Pancreas (tissue), 10 donors: ENCODE results near the gene IGLL5. TPM values are rescaled to one million over a fixed set of nuclear protein-coding genes. Genes with fewer than 3 reads are reported as not detected.

Experiments
- ATAC-seq, 4 donors: fragments of 200-7000 bp; cut with Tn5 transposase; one replicate each; pipeline versions ENCODE4 v1.8.0 to v1.9.1; 2020; ENCODE audit warnings: mild to moderate bottlenecking in 4 of 4, moderate library complexity in 4 of 4
- DNase-seq, 6 donors: peaks; one replicate each; pipeline ENCODE4 v3.0.0-alpha.2; 2020
- FAIRE-seq: peaks from 2 replicates; lab custom pipeline; 2012; peaks lifted over from hg19 to GRCh38; lab: Jason Lieb, UNC
- H3K27ac ChIP-seq, 4 donors: fragments of 200-600 bp; sonication (generic); 1 replicate in 3 of 4; 2 replicates in 1 of 4; pipeline versions ENCODE4 v1.5.0 to v1.8.0; 2020
- H3K27me3 ChIP-seq, 4 donors: fragments of 200-600 bp; one replicate each; pipeline ENCODE4 v1.8.0; 2021
- H3K36me3 ChIP-seq, 3 donors: fragments of 200-600 bp; sonication (generic) in 1 of 3; one replicate each; pipeline versions ENCODE4 v1.5.0 to v1.8.0; 2020 to 2021
- H3K4me1 ChIP-seq, 3 donors: fragments of 200-600 bp; one replicate each; pipeline ENCODE4 v1.8.0; 2021
- H3K4me3 ChIP-seq, 4 donors: fragments of 200-600 bp; sonication (generic) in 2 of 4; one replicate each; pipeline versions ENCODE4 v1.5.0 to v1.8.0; 2020 to 2021
- H3K9me3 ChIP-seq, 4 donors: fragments of 200-600 bp; one replicate each; pipeline ENCODE4 v1.8.0; 2021
- WGBS, 2 donors: extraction: QIAGEN DNeasy Blood & Tissue Kit; methylation state at CpG; one replicate each; pipeline ENCODE4 v1.1.7; 2013; 5-methylcytosine and 5-hydroxymethylcytosine counted together
- intact Hi-C, 3 donors: fragments of 100-400 bp; cut with DNase I; formaldehyde crosslinking; loops; one replicate each; pipeline versions ENCODE4 v1.11.1 to v1.14.2; 2022
- polyA plus RNA-seq, 2 donors: library from polyadenylated mRNA; stranded (reverse); fragments of 200-250 nt; gene quantifications; one replicate each; pipeline ENCODE4 v1.2.3, GENCODE V29; 2013
- total RNA-seq, 6 donors: library from RNA; stranded (reverse); fragmentation: NEBNext Ultra II Directional in 4 of 6; extraction: Animal tissue kit (Norgen Biotek cat#: 25700) in 4 of 6; gene quantifications; one replicate each; pipeline versions ENCODE4 v1.2.1 to v1.2.4, GENCODE V29; 2021 to 2023
- TF ChIP-seq, protein P1 (sequence below), 4 donors: fragments of 200-600 bp; sonication (generic) in 3 of 4; IDR thresholded peaks; one replicate each; pipeline versions ENCODE4 v1.5.0 to v1.8.0; 2021; ENCODE audit warnings: antibody characterized with exemption in 4 of 4
- donor health status: healthy with polysubstance abuse.
- donor health status: DM: no; HTN: no; CAD: no; lungs with moderate emphysema.
- donor health status: DM: no; HTN: no; CAD: no.
- donor health status: control.
- donor health status: control.
- donor health status: Bipolar disorder and iron deficiency.
- donor health status: DM: yes; HTN: yes; CAD: no.
- donor health status: DM: no; HTN: no; CAD: no.
- donor health status: DM: no; HTN: no; CAD: no.
- donor health status: DM: yes; HTN: yes; CAD: no.

Gene IGLL5
- total and polyA plus RNA-seq, 8 donors, result 0.23 to 26.3 (median 0.72) TPM; not detected in 3

- no peaks in the 10 kb centered on the region for H3K27me3 ChIP-seq
- H3K36me3 ChIP-seq, result no peaks in the 10 kb centered on the region
- H3K4me1 ChIP-seq, result no peaks in the 10 kb centered on the region
- 62 to 66% methylated on average over 10 of the region's 10 CpGs for WGBS, 2 donors
- DNase-seq (no peak), FAIRE-seq (no peak), ATAC-seq (no peak)
- TF ChIP-seq, protein P1, sequence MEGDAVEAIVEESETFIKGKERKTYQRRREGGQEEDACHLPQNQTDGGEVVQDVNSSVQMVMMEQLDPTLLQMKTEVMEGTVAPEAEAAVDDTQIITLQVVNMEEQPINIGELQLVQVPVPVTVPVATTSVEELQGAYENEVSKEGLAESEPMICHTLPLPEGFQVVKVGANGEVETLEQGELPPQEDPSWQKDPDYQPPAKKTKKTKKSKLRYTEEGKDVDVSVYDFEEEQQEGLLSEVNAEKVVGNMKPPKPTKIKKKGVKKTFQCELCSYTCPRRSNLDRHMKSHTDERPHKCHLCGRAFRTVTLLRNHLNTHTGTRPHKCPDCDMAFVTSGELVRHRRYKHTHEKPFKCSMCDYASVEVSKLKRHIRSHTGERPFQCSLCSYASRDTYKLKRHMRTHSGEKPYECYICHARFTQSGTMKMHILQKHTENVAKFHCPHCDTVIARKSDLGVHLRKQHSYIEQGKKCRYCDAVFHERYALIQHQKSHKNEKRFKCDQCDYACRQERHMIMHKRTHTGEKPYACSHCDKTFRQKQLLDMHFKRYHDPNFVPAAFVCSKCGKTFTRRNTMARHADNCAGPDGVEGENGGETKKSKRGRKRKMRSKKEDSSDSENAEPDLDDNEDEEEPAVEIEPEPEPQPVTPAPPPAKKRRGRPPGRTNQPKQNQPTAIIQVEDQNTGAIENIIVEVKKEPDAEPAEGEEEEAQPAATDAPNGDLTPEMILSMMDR (IDR thresholded peaks at IDR 0.05), result no peak
- no peak overlapping the region for H3K27ac ChIP-seq
- H3K4me3 ChIP-seq, result no peak overlapping the region
- intact Hi-C loops, result no loop called here
- no peaks in the 10 kb centered on the region for H3K9me3 ChIP-seq
Observed at GRCh38 chr22:22893077-22893805, 5.6 kb downstream of the IGLL5 start.

GRCh38 chr22:22893891-22894739 is 6.5 kb downstream of the IGLL5 start:
- ATAC-seq (no peak), FAIRE-seq (no peak), DNase-seq (no peak)
- H3K36me3 ChIP-seq, result no peaks in the 10 kb centered on the region
- H3K4me3 ChIP-seq, result no peak overlapping the region
- H3K9me3 ChIP-seq, result no peaks in the 10 kb centered on the region
- H3K4me1 ChIP-seq, result no peaks in the 10 kb centered on the region
- no peaks in the 10 kb centered on the region for H3K27me3 ChIP-seq
- TF ChIP-seq, protein P1 (IDR thresholded peaks at IDR 0.05), result no peak
- 55 to 61% methylated on average over 9 of the region's 9 CpGs for WGBS, 2 donors
- H3K27ac ChIP-seq, result no peak overlapping the region
- intact Hi-C loops, result no loop called here

DNA sequence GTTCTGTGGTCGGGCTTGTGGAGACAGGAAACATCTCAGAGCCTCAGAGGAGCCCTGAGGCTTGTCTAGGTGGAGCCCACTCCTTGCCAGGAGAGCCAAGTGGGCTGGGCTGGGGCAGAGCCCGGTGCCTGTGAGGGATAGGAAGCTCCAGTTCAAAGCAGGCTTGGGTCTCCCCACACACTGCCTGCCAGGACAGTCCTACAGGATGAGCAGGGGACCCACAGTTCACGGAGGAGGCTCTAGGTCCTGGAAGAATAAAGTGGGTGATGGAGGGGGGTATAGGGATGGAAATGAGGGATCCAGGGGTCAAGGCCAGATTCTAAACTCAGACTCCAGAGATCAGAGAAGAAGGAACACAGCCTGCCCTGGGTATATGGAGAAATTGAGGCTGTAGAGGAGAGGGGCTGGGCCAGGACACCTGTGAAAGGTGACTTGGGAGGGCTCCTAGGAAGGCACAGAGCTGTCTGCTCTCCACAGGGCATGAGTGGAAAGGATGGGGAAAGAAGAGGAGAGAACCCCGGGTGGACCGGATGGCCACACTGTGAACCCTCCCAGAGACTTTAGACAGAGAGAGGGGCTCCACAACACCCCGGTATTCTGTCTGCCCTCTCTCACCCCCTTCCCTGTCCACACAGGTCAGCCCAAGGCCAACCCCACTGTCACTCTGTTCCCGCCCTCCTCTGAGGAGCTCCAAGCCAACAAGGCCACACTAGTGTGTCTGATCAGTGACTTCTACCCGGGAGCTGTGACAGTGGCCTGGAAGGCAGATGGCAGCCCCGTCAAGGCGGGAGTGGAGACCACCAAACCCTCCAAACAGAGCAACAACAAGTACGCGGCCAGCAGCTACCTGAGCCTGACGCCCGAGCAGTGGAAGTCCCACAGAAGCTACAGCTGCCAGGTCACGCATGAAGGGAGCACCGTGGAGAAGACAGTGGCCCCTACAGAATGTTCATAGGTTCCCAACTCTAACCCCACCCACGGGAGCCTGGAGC is 7.4 kb downstream of the IGLL5 start:
- H3K4me3 ChIP-seq, result no peak overlapping the region
- no peak for DNase-seq
- 55 to 66% methylated on average over 17 of the region's 17 CpGs for WGBS, 2 donors

DNA sequence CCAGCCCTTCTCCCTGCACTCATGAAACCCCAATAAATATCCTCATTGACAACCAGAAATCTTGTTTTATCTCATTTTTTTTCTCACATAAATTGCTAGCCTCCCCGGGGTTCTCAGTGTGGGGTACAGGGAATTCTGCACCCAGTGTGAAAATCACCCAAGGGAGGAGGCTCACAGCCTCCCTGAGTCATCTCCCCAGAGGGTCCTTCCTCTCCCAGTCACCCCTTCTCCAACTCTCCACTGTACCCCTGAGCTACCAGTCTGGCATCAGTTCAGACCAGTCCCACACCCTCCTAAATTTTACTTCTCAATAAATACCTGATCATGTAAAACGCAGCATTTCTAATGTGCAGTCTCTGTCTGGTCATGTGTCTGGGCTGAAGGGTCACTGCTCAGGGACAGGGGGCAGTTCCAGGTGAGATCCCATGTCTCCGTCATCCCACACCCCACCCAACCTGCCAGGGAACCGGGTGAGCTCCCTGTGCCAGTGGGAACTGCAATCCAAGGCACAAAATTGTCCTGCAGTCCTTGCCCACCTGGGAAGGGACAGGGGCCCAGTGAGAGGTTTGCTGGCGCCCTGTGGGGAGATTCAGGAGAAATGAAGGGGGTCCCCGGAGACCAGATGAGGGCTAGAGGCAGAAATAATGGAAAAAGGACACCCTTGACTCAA is 8.3 kb downstream of the IGLL5 start:
- Histone ChIP-seq H3K9me3 (no peaks in the 10 kb centered on the region), H3K4me3 (no peak overlapping the region), H3K27ac (no peak overlapping the region), H3K36me3 (no peaks in the 10 kb centered on the region), H3K27me3 (no peaks in the 10 kb centered on the region), H3K4me1 (no peaks in the 10 kb centered on the region)
- FAIRE-seq (no peak), ATAC-seq (no peak), DNase-seq (no peak)
- 52 to 54% methylated on average over 6 of the region's 6 CpGs for WGBS, 2 donors
- TF ChIP-seq, protein P1 (IDR thresholded peaks at IDR 0.05), result no peak
- intact Hi-C loops, result no loop called here

More for the DNA sequence above, 7.4 kb downstream of the IGLL5 start:
- intact Hi-C loops, result no loop called here
- Histone ChIP-seq H3K27me3 (no peaks in the 10 kb centered on the region), H3K27ac (no peak overlapping the region), H3K4me1 (no peaks in the 10 kb centered on the region), H3K36me3 (no peaks in the 10 kb centered on the region), H3K9me3 (no peaks in the 10 kb centered on the region)
- ATAC-seq, result no peak
- FAIRE-seq, result no peak
- TF ChIP-seq, protein P1 (IDR thresholded peaks at IDR 0.05), result no peak
